Omental fat pad (tissue), 4 donors: ENCODE results near the gene XAGE1B. TPM values are rescaled to one million over a fixed set of nuclear protein-coding genes. Genes with fewer than 3 reads are reported as not detected.
"Not testable (repeated sequence)": the region's sequence is repeated elsewhere in the genome, so short reads cannot be mapped to it uniquely, and the experiment has no call there.

Experiments used
- ATAC-seq: fragments of 150-250 bp; one replicate; pipeline ENCODE4 v1.9.1; 2016; ENCODE audit warnings: mild to moderate bottlenecking, moderate library complexity; ENCODE audit not compliant: low FRiP score
- DNase-seq: peaks from one replicate; pipeline ENCODE4 v3.0.0-alpha.2; 2019; ENCODE audit warnings: low spot score
- CTCF ChIP-seq, 3 donors: fragments of 450-650 bp; IDR thresholded peaks; one replicate each; pipeline ENCODE4 v1.5.1; 2016 to 2017; ENCODE audit warnings: antibody characterized with exemption in 3 of 3, mild to moderate bottlenecking in 3 of 3, moderate library complexity in 2 of 3
- small RNA-seq: library from RNA; depleted of rRNA; stranded (forward); fragments of <200 nt; gene quantifications from one replicate; pipeline ENCODE3, GENCODE V24; 2016
- total RNA-seq, 4 donors: library from RNA; depleted of rRNA; stranded (reverse); fragments of >200 nt; gene quantifications; one replicate each; pipeline ENCODE4 v1.1.0, GENCODE V29; 2016

Gene XAGE1B
- total RNA-seq, 4 donors from 2014 or later: not detected

DNA sequence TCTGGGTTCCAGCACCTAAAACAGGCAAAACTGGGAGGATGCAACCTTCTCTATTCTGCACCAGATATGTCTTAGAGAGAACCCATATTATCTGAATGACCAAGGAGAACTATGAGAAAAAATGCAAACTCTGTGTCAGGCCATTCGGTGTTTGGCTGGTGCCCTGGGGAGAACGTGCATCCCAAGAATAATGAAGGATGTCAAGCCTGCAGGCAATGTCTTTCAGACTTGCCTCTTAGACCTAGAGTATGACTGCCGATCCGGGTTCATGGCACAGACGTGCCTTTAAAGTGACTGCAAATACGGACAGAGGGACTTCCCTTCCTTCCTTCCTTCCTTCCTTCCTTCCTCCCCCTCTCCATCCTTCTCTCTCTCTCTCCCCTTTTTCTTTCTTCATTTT lies 6.9 kb downstream of the XAGE1B start:
- no peak for ATAC-seq
- DNase-seq: no peak
- TF ChIP-seq CTCF (IDR thresholded peaks at IDR 0.05): no peak

DNA sequence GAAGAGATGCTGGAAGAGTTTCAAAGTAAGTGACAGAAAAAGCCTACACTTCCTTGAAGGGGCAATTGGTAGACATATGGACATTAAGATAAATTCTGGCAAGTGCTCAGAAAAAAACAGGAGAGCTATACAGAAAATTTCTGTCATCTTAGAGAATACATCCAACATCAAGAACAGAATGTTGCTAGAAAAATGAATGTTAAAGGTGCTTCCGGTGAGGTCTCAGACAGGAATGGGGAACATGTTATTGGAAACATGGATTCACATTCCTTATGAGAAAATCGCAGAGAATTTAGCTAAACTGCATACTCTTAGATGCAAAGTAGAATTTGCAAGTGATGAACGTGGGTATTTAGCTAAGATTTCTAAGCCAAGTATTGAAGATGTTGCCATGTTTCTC lies 9.5 kb downstream of the XAGE1B start:
- TF ChIP-seq CTCF (IDR thresholded peaks at IDR 0.05): no peak
- ATAC-seq (no peak), DNase-seq (no peak)

DNA sequence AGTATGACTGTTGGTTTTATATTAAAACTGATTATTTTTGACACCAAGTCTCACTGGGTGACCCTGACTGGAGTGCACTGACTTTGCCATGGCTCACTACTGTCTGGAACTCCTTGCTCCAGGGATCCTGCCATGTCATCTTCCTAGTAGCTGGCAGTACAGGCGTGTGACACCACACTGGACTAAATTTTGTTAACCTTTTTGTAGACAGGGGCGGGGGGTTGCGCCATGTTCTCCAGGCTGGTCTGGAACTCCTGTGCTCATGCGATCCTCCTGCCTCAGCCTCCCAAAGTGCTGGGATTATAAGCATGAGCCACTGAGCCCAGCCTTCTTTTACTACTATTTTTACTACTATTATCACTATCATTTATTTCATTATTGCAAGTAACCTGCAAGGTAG lies 12.3 kb downstream of the XAGE1B start:
- no peak for DNase-seq
- ATAC-seq: no peak
- no peak for TF ChIP-seq CTCF (IDR thresholded peaks at IDR 0.05)

GRCh38 chrX:52501362-52501761 lies 15.5 kb downstream of the XAGE1B start:
- not testable (repeated sequence) for DNase-seq, ATAC-seq

- not testable (repeated sequence) for DNase-seq, ATAC-seq
Observed at GRCh38 chrX:52496419-52496772, 20.5 kb downstream of the XAGE1B start.

DNA sequence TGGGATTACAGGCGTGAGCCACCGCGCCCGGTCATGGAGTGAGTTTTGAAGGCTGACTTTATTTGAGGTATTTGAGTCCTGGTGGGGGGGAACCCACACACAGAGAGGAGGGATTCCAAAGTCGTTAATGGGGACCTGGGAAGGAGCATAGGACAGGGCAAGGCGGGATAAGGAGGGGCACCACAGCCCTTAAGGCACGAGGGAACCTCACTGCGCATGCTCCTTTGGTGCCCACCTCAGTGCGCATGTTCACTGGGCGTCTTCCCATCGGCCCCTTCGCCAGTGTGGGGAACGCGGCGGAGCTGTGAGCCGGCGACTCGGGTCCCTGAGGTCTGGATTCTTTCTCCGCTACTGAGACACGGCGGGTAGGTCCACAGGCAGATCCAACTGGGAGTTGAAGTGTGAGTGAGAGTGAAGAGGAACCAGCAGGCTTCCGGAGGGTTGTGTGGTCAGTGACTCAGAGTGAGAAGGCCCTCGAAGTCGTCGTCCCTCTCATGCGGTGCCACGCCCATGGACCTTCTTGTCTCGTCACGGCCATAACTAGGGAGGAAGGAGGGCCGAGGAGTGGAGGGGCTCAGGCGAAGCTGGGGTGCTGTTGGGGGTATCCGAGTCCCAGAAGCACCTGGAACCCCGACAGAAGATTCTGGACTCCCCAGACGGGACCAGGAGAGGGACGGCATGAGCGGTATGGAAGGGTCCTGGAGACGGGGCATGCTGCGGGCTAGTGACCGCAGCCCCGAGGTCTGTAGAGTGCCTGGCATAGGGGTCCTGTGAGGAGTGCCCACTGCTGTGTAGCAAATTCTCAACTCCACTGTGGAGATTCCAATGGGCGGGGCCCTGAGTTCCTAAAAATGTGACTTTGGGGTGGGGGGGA lies 21.1 kb downstream of the XAGE1B start, which contains the start of gene XAGE1A:
Gene XAGE1A (plus strand): TSS at position 264 of the 874 bp plus-strand sequence. CDS start 1,554 bp downstream, outside the sequence.
- not testable (repeated sequence) for DNase-seq, ATAC-seq

- not testable (repeated sequence) for ATAC-seq, DNase-seq
Observed at GRCh38 chrX:52471301-52471700, 45.6 kb downstream of the XAGE1B start.

Small RNA genes lying within 50 kb of the gene (small RNA-seq; reads per million reads assigned to genes)
- gene BX510359.8: not detected
- not detected for gene RBM22P7

Other genes with a start within 250 kb of the XAGE1B start
- not detected for gene XAGE2, start 148.0 kb downstream of the XAGE1B start, total RNA-seq
- gene XAGE1A, start 21.3 kb downstream of the XAGE1B start, total RNA-seq: not detected
- not detected for gene SSX7, start 137.8 kb upstream of the XAGE1B start, total RNA-seq
- gene SSX2, start 190.1 kb upstream of the XAGE1B start, total RNA-seq: not detected
- gene SSX2B, start 234.2 kb upstream of the XAGE1B start, total RNA-seq: not detected